ENCODE data around the gene SCYL2.
"Not testable (repeated sequence)": the region's sequence is repeated elsewhere in the genome, so short reads cannot be mapped to it uniquely, and the experiment has no call there.

Gene SCYL2

GRCh38 chr12:100329800-100330199, 62.8 kb downstream of the SCYL2 start:
- DNase-seq = no peak

DNA sequence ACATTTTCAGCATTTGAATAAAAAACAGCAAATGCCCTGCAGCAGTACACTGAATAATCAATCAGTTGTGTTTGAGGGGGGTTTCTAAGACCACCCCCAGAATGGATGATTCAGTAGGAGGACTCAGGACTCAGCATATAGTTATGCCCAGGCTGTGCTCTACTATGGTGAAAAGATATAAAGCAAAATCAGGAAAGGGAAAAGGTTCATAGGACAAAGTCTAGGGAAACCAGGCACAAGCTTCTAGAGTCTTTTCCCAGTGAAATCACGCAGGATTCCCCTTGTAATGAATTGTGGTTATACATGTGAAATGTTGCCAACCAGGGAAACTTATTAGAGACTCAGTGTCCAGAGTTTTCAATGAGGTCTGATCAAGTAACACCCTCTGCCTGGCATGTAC, 64.9 kb downstream of the SCYL2 start:
- no peak for DNase-seq

DNA sequence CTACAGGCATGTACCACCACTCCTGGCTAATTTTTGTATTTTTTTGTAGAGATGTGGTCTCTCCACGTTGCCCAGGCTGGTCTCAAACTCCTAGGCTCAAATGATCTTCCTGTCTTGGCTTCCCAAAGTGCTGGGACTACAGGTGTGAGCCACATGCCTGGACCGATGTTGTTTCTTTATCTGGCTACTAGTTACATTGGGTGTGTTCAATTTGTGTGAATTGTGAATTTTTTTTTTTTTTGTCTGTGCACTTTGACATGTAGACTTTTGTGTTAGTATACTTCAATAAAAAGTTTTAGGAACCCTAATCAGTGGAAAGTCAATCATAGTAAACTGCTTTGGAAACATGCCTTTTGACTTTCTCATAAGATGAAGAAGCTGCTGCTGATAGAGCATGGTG, 65.9 kb downstream of the SCYL2 start:
- no peak for DNase-seq

DNA sequence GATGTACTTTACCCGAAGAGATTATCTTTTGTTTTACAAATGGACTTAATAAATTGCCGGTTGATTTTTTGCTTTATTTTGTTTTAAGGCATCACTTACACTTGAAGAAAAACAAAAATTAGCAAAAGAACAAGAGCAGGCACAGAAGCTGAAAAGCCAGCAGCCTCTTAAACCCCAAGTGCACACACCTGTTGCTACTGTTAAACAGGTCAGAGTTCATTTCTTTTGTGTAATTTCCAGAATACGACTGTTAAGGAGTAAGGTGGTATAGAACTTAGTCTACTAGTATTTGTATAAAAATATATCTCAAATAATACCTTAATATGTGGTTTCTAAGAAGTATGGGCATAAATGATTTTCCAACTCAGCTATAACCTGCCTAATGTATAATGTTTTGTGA, 70.3 kb downstream of the SCYL2 start:
- no peak for DNase-seq

DNA sequence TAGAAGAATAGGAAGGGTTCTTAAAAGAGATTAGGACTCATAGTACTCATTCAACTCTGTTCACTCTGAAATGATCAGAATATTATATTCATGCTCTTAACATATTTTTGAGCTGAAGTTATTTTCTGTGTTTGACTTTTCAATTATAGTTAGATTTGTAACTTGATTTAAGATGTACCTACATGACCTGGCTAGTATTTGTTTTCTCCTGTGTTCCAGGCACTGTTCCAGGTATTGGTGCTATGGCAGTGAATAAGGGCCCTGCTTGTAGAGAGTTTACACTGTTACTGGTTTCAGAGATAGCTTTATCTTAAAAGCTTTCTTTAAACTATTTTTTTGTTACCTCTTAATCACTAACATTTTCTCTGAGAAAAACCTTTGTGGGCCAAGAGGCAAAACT, 70.8 kb downstream of the SCYL2 start:
- DNase-seq = no peak

DNA sequence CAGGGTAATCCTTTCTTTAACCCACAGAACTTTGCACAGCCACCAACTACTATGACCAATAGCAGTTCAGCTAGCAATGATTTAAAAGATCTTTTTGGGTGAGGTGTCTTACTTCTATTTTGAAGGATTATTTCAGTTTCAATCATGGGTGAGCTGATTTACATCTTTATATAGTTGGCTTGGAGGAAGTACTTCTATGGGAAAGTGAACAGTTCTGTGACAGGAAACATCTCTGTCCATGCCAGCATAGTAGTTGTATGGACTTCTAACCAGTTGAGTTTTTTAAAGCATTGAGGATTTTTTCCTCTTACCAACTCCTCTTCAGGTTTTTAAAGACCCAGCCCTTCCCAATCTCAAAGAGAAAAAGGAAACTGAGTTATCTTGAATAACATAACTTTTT, 72.1 kb downstream of the SCYL2 start:
- DNase-seq = no peak

DNA sequence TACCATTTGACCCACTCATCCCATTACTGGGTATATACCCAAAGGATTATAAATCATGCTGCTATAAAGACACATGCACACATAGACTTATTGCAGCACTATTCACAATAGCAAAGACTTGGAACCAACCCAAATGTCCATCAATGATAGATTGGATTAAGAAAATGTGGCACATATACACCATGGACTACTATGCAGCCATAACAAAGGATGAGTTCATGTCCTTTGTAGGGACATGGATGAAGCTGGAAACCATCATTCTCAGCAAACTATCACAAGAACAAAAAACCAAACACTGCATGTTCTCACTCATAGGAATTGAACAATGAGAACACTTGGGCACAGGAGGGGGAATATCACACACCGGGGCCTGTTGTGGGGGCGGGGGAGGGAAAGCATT, 75.9 kb downstream of the SCYL2 start:
- not testable (repeated sequence) for DNase-seq

- DNase-seq = not testable (repeated sequence)
Observed at GRCh38 chr12:100344351-100344750, 77.4 kb downstream of the SCYL2 start.

DNA sequence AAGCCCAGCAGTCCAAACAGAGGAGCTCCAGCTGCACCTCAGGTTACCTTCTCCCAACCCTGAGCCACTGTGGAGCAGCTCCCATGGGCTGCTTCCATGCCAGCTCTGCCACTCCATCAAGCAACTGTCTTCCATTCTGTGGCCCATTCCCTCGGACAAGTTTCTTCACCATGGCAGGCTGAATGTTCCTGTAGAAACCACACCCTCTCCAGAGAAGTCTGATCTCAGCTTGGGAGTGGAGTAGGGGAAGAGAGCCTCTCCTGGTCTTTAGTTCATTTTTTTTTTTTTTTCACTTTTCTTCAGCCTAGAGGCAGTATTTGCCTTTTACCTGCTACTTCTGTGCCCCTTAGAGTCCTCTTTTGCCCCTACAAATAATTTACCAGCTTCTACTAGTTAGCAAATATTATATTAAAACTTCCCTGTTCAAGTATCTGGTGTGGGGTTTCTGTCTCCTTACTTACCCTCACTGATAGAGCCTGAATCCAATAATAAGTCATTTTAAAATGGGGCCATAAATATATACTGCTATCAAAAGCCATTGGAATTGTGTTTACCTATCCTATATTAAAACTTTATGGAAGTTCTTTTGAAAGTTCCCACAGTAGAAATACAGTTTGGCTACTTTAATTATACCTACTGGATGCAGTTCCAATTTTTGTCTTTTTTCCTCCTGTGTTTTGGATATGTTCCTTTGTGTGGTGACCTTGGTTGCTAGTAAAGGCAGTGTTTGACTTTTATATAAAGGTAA, 78.2 kb downstream of the SCYL2 start:
- DNase-seq = no peak

GRCh38 chr12:100346660-100347059, 79.7 kb downstream of the SCYL2 start:
- DNase-seq = no peak

DNA sequence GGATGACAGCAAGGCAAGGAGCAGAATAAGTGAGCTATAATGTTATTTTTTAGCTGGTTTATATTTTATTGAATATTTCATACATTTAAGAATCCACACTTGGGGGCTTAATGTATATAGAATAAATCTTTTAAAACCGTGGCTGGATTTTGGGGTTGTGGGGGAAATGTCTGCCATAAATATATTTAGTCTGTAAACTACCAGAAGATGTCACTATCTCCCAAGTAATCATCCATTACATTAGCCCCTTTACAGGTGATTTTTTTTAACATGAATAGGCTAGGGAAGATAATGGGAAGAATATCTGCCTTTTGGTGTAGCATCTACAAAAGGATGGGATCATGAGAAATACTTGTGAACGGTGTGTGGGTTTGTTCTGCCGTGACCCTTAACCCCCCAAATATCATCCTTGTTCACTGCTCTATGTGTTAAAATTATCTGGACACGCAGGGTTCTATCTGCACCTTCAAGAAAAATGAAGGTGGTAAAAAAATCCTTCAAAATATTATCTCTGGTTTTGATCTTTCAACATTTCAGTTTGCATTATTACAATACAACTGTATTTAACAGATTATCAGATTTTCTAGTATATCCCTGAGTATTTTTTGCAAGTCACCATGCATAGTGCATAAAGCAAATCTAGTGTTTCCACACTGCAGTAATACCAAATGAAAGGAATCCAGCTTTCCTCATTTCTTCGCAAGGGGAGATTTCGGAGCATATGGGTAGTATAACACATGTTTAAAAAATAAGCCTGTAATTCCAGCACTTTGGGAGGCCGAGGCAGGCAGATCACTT, 81.9 kb downstream of the SCYL2 start:
- peak in 2 of 4 experiments; percentile 25 to 33 for DNase-seq

DNA sequence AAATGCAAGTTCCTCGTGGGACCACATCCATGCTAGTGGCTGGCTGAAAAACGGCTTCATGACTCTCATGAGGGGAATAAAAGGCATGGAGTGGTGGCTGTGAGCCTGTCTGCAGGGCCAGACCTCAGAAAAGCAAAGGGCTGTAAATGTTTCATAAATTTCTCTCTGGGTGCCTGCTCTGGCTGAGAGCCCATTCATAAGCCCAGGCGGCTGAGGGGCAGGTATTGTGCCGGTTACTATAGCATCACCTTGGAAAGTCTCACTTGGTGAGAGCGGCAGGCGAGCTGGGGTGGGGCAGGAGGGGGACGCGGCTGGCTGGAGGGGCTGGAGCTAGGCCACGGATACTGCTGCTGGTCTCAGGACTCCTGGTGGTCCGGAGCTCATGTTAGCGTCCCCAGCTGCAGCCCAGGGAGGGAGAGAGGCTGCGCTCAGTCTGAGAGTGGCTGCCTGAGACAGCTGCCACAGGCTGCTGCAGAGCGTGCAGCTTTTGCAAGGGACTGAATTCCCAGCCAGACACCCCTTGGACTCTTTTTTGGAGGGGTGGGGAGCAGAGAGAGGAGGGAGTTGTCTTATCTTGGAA, 89.8 kb downstream of the SCYL2 start, which contains the start of gene SLC17A8:
Gene SLC17A8, plus strand, starts transcription at position 431 of the 580 bp plus-strand sequence. CDS start 318 bp downstream, outside the sequence.
- DNase-seq = no peak

DNA sequence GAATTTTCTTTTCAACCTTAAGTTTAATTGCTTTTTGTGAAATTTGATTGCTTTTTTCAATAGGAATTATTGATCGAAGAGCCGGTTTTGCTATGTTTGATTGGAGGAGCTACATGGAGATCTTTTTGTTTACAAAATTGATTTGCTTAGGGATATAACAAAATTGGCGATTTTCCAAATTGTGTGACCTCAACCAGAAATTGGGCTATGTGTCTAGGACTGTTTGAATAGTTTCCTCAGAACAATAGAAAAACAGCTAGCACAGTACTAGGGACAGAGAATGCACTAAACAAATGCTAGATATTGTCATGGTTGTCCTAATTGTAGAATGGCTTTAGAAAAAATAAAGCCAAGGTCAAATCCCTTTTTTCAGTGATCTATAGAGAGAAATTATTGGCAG, 92.3 kb downstream of the SCYL2 start:
- DNase-seq = no peak

DNA sequence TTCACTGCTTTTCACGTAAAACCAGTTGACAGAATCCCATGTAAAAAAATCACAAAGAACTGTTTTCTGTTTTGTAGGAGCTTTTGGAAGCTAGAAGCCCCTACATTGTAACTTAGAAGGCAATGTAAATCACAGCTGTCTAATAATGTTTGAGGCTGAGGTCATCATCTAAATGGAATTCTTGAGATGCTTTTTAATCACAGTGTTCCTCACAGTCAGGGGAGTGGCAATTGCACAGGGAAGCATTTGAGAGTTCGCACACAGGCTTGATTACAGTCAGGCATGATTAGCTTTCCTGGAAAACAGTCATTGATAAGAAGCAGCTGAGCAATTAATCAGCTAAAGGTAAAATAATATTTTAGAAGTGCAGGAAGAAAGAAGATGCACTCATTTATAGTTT, 92.8 kb downstream of the SCYL2 start:
- no peak for DNase-seq

DNA sequence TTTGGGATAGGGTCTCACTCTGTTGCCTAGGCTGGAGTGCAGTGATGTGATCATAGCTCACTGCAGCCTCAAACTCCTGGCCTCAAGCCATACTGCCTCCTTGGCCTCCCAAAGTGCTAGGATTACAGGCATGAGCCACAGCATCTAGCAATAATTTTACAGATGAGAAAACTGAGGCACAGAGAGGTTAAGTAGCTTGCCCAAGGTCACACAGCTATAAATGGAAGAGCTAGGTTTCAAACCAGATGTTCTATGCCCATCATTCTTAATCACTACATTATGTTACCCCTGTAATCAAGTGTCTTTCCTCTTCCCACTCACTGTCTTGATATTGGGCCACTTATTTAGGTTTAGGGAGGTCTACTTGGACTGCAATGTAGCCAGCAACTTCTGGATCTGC, 93.5 kb downstream of the SCYL2 start:
- no peak for DNase-seq

GRCh38 chr12:100364324-100364723, 97.3 kb downstream of the SCYL2 start:
- no peak for DNase-seq

- DNase-seq = no peak
Observed at GRCh38 chr12:100365411-100365810, 98.4 kb downstream of the SCYL2 start.

DNA sequence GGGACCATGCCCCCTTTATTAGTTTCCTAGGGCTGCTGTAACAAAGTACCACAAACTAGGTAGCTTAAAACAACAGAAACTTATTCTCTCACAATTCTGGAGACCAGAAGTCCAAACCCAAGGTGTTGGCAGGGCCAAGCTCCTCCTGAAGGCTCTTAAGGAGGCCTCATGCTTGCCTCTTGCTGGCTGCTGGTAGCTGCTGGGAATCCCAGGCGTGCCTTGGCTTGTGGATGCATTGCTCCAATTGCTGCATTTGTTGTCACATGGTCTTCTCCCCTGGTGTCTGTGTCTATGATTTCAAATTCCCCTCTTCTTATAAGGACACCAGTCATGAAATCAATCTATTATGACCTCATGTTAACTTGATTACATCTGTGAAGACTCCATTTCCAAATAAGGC, 101.1 kb downstream of the SCYL2 start:
- no peak for DNase-seq

- DNase-seq = no peak
Observed at GRCh38 chr12:100371146-100371545, 104.2 kb downstream of the SCYL2 start.

GRCh38 chr12:100372853-100373640, 106.1 kb downstream of the SCYL2 start:
- DNase-seq = no peak

DNA sequence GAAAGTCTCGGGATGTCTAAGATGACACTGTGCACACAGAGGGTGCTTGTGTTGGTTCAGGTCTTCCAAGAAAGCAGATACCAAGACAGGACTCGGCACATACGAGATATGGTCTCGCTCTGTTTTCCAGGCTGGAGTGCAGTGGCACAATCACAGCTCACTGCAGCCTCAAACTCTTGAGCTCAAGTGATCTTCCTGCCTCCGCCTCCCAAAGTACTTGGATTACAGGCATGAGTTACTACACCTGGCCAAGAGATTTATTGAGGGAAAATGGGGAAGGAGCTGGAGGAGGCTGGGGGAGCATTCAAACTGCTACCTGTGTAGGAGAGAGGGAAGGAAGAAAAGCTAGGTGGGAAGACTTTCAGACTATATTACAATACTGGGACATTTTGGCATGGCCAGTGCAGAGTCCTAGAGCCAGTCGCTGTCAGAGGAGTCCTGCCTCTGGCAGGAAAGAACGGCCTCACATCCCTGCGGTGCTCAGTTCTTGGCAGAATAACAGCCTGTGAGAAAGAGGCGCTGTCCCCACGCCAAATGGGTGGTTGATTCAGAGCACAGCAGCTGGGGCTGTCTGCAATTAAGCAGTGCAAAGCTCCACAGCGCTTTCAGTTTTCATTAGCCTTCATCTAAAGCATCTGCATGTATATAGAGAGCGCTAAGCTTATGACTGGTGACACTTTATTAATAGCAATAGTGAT, 108.2 kb downstream of the SCYL2 start:
- no peak for DNase-seq

DNA sequence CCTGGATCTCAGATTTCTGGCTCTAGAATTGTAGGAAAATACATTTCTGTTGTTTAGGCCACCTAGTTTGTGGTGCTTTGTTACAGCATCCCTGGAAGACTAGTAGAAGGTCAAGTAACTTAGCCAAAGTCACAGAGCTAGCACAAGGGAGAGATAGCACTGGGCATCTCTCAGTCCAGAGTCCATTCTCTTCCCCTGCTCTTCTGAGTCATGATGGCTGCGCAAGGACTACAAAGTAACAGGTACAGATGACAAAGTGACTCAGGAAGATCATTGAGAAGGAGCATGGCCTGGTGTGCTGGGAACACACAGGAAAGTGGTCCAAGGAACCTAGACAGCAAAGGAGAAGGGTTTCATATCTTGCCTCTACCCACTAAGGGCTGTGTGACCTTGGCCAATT, 109.2 kb downstream of the SCYL2 start:
- no peak for DNase-seq

Measured in suppressor macrophage (primary cell).